ENCODE data around the gene GNG14. TPM values are rescaled to one million over a fixed set of nuclear protein-coding genes. Genes with fewer than 3 reads are reported as not detected.

GNG14 gene
- polyA plus RNA-seq, 1 donor: 0.33 TPM

GRCh38 chr19:12649941-12650340 lies 37.9 kb upstream of the GNG14 start:
- no peaks in the 10 kb centered on the region for H3K9me3 ChIP-seq (ENCODE audit: control insufficient read depth, low read depth, low read length)

DNA sequence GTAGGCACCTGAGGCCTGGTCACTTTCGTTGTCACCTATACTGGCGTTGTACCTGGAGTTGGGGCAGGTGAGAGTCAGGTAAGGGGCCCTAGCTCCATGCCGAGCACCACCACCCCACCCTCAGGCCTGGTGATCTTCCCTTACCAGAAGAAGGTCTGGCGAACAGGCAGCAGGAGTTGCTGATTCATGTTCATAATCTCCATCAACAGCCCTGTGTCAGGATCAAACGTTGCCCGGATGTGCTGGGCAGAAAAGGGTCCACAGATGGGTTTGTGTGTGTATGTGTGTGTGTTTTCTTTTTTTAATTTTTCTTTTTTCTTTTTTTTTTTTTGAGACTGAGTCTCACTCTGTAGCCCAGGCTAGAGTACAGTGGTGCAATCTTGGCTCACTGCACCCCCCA lies 35.6 kb upstream of the GNG14 start:
- peaks cover 13% of the 10 kb centered on the region for H3K36me3 ChIP-seq (ENCODE audit: control insufficient read depth, insufficient read depth, low read length)
- no peak for DNase-seq
- peaks cover under 1% of the 10 kb centered on the region for H3K9me3 ChIP-seq (ENCODE audit: control insufficient read depth, low read depth, low read length)
- no CpG with 5 or more reads among the region's 6 CpGs for WGBS (ENCODE audit: insufficient coverage, low lambda C conversion rate)
- H3K4me1 ChIP-seq (ENCODE audit: control insufficient read depth, insufficient read depth, low read length): peaks cover 5% of the 10 kb centered on the region
- no peak overlapping the region for H3K4me3 ChIP-seq (ENCODE audit: low read length)
- no peaks in the 10 kb centered on the region for H3K27me3 ChIP-seq (ENCODE audit: control insufficient read depth, insufficient read depth, low read length)
- H3K27ac ChIP-seq (ENCODE audit: low read length): no peak overlapping the region

More at GRCh38 chr19:12649941-12650340, 37.9 kb upstream of the GNG14 start:
- Histone ChIP-seq H3K27ac (ENCODE audit: low read length) (no peak overlapping the region), H3K36me3 (ENCODE audit: control insufficient read depth, insufficient read depth, low read length) (peaks cover 2% of the 10 kb centered on the region), H3K4me1 (ENCODE audit: control insufficient read depth, insufficient read depth, low read length) (peaks cover 11% of the 10 kb centered on the region), H3K4me3 (ENCODE audit: low read length) (no peak overlapping the region), H3K27me3 (ENCODE audit: control insufficient read depth, insufficient read depth, low read length) (no peaks in the 10 kb centered on the region)
- no CpG with 5 or more reads among the region's 10 CpGs for WGBS (ENCODE audit: insufficient coverage, low lambda C conversion rate)
- no peak for DNase-seq

- Histone ChIP-seq H3K36me3 (ENCODE audit: control insufficient read depth, insufficient read depth, low read length) (peaks cover 22% of the 10 kb centered on the region), H3K4me3 (ENCODE audit: low read length) (no peak overlapping the region), H3K27me3 (ENCODE audit: control insufficient read depth, insufficient read depth, low read length) (no peaks in the 10 kb centered on the region), H3K9me3 (ENCODE audit: control insufficient read depth, low read depth, low read length) (peaks cover 6% of the 10 kb centered on the region), H3K4me1 (ENCODE audit: control insufficient read depth, insufficient read depth, low read length) (no peaks in the 10 kb centered on the region), H3K27ac (ENCODE audit: low read length) (no peak overlapping the region)
- 67% methylated on average over 1 of the region's 8 CpGs for WGBS (ENCODE audit: insufficient coverage, low lambda C conversion rate)
- no peak for DNase-seq
Observed at GRCh38 chr19:12655546-12655945, 32.3 kb upstream of the GNG14 start.

DNA sequence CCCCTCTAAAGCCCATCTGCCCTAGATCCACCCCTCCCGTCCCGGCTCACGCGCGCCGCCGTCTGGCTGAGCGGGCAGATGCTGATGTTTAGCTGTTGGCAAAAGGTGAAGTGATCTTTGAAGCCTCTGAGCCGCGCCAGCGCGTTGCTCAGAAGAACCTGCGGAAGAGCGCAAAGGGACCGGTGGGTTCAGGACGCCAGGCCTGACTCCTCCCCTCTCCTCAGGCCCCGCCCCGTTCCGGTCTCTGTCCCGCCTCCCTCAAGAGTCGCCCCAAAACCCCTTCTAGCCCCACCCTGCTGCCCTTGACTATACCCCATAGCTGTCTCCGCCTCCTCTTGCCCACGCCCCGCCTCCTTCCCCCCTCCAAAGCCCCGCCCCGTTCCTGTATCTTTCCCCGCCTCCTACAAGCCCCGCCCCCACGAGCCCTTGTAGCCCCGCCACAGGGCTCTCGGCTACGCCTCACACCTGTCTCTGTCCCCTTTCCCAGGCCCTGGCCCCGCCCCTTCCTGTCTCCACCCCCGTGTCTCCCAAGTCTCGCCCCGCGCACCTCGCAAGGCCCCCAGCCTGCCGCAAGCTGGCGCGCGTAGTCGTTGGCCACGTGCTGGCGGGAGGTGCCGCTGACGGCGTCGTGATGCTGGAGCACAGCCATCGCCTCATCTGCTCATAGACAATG lies 30.8 kb upstream of the GNG14 start:
- Histone ChIP-seq H3K4me3 (ENCODE audit: low read length) (no peak overlapping the region), H3K9me3 (ENCODE audit: control insufficient read depth, low read depth, low read length) (peaks cover 6% of the 10 kb centered on the region), H3K36me3 (ENCODE audit: control insufficient read depth, insufficient read depth, low read length) (peaks cover 34% of the 10 kb centered on the region), H3K4me1 (ENCODE audit: control insufficient read depth, insufficient read depth, low read length) (no peaks in the 10 kb centered on the region), H3K27me3 (ENCODE audit: control insufficient read depth, insufficient read depth, low read length) (no peaks in the 10 kb centered on the region), H3K27ac (ENCODE audit: low read length) (no peak overlapping the region)
- DNase-seq: no peak
- WGBS (ENCODE audit: insufficient coverage, low lambda C conversion rate): no CpG with 5 or more reads among the region's 50 CpGs

DNA sequence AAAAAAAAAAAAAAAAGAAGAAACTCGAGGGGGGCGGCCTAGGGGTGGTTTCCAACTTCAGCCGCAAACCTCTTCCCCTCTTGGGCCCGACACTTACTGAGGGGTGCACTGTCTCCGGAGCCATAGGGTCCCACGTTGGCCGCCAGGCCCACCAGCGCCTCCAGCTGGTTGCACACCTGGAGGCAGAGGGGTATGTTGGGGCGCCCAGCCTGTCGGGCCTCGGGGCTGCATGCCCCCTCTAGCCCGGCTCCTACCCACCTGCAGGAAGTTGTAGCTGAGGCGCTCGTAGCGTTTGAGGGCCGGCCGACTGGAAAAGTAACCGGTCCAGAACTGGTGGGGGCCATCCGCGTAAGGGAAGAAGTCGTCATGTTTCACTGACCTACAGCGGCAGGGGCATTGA lies 29.8 kb upstream of the GNG14 start:
- H3K9me3 ChIP-seq (ENCODE audit: control insufficient read depth, low read depth, low read length): peaks cover 6% of the 10 kb centered on the region
- WGBS (ENCODE audit: insufficient coverage, low lambda C conversion rate): no CpG with 5 or more reads among the region's 22 CpGs
- H3K4me3 ChIP-seq (ENCODE audit: low read length): no peak overlapping the region
- H3K4me1 ChIP-seq (ENCODE audit: control insufficient read depth, insufficient read depth, low read length): no peaks in the 10 kb centered on the region
- H3K36me3 ChIP-seq (ENCODE audit: control insufficient read depth, insufficient read depth, low read length): peaks cover 37% of the 10 kb centered on the region
- no peaks in the 10 kb centered on the region for H3K27me3 ChIP-seq (ENCODE audit: control insufficient read depth, insufficient read depth, low read length)
- no peak overlapping the region for H3K27ac ChIP-seq (ENCODE audit: low read length)
- no peak for DNase-seq

DNA sequence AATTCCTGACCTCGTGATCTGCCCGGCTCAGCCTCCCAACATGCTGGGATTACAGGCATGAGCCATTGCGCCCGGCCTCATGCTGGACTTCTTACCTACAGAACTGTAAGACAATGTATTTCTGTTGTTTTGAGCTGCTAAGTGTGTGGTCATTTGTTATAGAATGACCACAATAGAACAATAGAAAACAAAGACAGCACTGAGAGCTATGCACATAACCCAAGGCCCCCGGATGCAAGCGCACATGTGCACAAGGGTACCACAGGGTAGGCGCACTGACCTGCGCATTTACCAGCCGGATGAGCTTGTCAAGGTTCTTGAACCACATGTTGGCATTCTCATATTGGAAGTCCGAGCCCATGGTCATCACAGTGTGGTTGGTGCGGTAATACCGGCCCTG lies 26.8 kb upstream of the GNG14 start:
- no peak overlapping the region for H3K27ac ChIP-seq (ENCODE audit: low read length)
- H3K4me1 ChIP-seq (ENCODE audit: control insufficient read depth, insufficient read depth, low read length): no peaks in the 10 kb centered on the region
- no peak overlapping the region for H3K4me3 ChIP-seq (ENCODE audit: low read length)
- no CpG with 5 or more reads among the region's 12 CpGs for WGBS (ENCODE audit: insufficient coverage, low lambda C conversion rate)
- H3K9me3 ChIP-seq (ENCODE audit: control insufficient read depth, low read depth, low read length): peaks cover 6% of the 10 kb centered on the region
- H3K27me3 ChIP-seq (ENCODE audit: control insufficient read depth, insufficient read depth, low read length): no peaks in the 10 kb centered on the region
- peaks cover 38% of the 10 kb centered on the region for H3K36me3 ChIP-seq (ENCODE audit: control insufficient read depth, insufficient read depth, low read length)
- no peak for DNase-seq

- Histone ChIP-seq H3K9me3 (ENCODE audit: control insufficient read depth, low read depth, low read length) (no peaks in the 10 kb centered on the region), H3K36me3 (ENCODE audit: control insufficient read depth, insufficient read depth, low read length) (peaks cover 35% of the 10 kb centered on the region), H3K4me3 (ENCODE audit: low read length) (no peak overlapping the region), H3K27ac (ENCODE audit: low read length) (no peak overlapping the region), H3K27me3 (ENCODE audit: control insufficient read depth, insufficient read depth, low read length) (no peaks in the 10 kb centered on the region), H3K4me1 (ENCODE audit: control insufficient read depth, insufficient read depth, low read length) (peaks cover 13% of the 10 kb centered on the region)
- peak in 1 of 2 donors; percentile 28 for DNase-seq
- WGBS (ENCODE audit: insufficient coverage, low lambda C conversion rate): no CpG with 5 or more reads among the region's 29 CpGs
Observed at GRCh38 chr19:12664406-12665280, 23.2 kb upstream of the GNG14 start.

DNA sequence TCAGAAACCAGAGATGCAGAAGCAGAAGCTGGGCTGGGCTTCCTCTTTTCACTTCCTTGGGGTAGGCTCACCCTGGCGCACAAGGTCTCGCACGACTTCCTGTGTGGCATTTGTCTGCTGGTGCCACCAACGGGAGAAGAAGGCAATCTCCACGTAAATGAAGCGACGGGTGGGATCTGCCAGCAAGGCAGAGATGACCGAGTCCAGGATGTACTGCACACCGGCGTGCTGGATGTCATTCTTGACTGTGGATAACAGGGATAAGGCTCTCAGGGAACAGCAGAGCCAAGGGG lies 22.6 kb upstream of the GNG14 start:
- DNase-seq: no peak
- peaks cover 15% of the 10 kb centered on the region for H3K4me1 ChIP-seq (ENCODE audit: control insufficient read depth, insufficient read depth, low read length)
- H3K27me3 ChIP-seq (ENCODE audit: control insufficient read depth, insufficient read depth, low read length): no peaks in the 10 kb centered on the region
- no peak overlapping the region for H3K4me3 ChIP-seq (ENCODE audit: low read length)
- no CpG with 5 or more reads among the region's 10 CpGs for WGBS (ENCODE audit: insufficient coverage, low lambda C conversion rate)
- H3K27ac ChIP-seq (ENCODE audit: low read length): no peak overlapping the region
- peaks cover 35% of the 10 kb centered on the region for H3K36me3 ChIP-seq (ENCODE audit: control insufficient read depth, insufficient read depth, low read length)
- no peaks in the 10 kb centered on the region for H3K9me3 ChIP-seq (ENCODE audit: control insufficient read depth, low read depth, low read length)

DNA sequence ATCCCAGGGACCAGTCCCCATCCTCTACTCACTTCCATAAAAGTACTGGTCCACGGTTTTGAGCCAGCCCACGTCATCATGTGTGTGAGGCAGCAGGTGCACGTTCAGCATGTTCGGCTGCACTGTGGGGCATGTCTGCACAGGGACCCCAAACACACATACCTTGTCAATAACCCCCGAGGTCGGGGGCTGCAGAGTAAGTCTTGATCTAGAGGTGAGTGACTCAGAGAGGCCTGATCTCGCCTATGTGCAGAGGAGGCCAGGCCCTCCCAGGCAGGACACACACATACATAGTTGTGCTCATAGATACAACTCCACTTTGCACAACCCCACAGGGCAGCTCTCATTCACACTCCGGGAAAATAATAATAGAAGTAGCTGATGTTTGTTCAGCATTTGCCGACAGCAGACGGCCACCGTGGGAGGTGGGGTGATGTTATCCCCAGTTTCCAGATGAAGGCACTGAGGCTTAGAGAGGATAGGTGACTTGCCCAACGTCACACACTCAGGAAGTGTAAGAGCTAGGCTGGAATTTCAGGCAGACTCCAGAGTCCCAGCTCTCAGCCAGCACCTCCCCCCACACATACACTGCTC lies 22.0 kb upstream of the GNG14 start:
- WGBS (ENCODE audit: insufficient coverage, low lambda C conversion rate): no CpG with 5 or more reads among the region's 12 CpGs
- Histone ChIP-seq H3K4me1 (ENCODE audit: control insufficient read depth, insufficient read depth, low read length) (peaks cover 20% of the 10 kb centered on the region), H3K9me3 (ENCODE audit: control insufficient read depth, low read depth, low read length) (no peaks in the 10 kb centered on the region), H3K27me3 (ENCODE audit: control insufficient read depth, insufficient read depth, low read length) (no peaks in the 10 kb centered on the region), H3K36me3 (ENCODE audit: control insufficient read depth, insufficient read depth, low read length) (peaks cover 32% of the 10 kb centered on the region), H3K27ac (ENCODE audit: low read length) (no peak overlapping the region), H3K4me3 (ENCODE audit: low read length) (peak overlapping the region; percentile 89)
- DNase-seq: no peak

- peak within 1 kb of the TSS; percentile 93 for H3K27ac ChIP-seq (ENCODE audit: low read length)
- no peaks in the 10 kb centered on the region for H3K27me3 ChIP-seq (ENCODE audit: control insufficient read depth, insufficient read depth, low read length)
- H3K9me3 ChIP-seq (ENCODE audit: control insufficient read depth, low read depth, low read length): no peaks in the 10 kb centered on the region
- peak; percentile 67 to 81 for DNase-seq
- peak within 1 kb of the TSS; percentile 89 for H3K4me3 ChIP-seq (ENCODE audit: low read length)
- peaks cover 26% of the 10 kb centered on the region for H3K36me3 ChIP-seq (ENCODE audit: control insufficient read depth, insufficient read depth, low read length)
- H3K4me1 ChIP-seq (ENCODE audit: control insufficient read depth, insufficient read depth, low read length): peaks cover 21% of the 10 kb centered on the region
- no CpG with 5 or more reads among the region's 46 CpGs for WGBS (ENCODE audit: insufficient coverage, low lambda C conversion rate)
Observed at GRCh38 chr19:12666265-12667048, 21.3 kb upstream of the GNG14 start, which contains the start of the genes MAN2B1 and WDR83. Gene MAN2B1 (minus strand): TSS chr19:12666742. CDS start chr19:12666701, 41 bp downstream. Gene WDR83 (plus strand): TSS chr19:12666807. CDS start chr19:12669791, 2,984 bp downstream.
